NCI-H510A treated with DMSO at 0.1 percent for 48 hours (cell line): ENCODE results near the gene SNCB.

ENCODE experiments used
- DNase-seq: peaks from one replicate; lab custom pipeline; 2025; lab: John Stamatoyannopoulos, UW

Gene SNCB

GRCh38 chr5:176574297-176574591, 56.1 kb downstream of the SNCB start:
- DNase-seq = no peak

- DNase-seq = peak; percentile 17
Observed at GRCh38 chr5:176573564-176574296, 56.6 kb downstream of the SNCB start.
